Measurements from ENCODE around the gene LYVE1.

- no peak for TF ChIP-seq EZH2 (optimal IDR thresholded peaks at IDR 0.05; ENCODE audit: low read depth, low read length)
- TF ChIP-seq, protein P1, sequence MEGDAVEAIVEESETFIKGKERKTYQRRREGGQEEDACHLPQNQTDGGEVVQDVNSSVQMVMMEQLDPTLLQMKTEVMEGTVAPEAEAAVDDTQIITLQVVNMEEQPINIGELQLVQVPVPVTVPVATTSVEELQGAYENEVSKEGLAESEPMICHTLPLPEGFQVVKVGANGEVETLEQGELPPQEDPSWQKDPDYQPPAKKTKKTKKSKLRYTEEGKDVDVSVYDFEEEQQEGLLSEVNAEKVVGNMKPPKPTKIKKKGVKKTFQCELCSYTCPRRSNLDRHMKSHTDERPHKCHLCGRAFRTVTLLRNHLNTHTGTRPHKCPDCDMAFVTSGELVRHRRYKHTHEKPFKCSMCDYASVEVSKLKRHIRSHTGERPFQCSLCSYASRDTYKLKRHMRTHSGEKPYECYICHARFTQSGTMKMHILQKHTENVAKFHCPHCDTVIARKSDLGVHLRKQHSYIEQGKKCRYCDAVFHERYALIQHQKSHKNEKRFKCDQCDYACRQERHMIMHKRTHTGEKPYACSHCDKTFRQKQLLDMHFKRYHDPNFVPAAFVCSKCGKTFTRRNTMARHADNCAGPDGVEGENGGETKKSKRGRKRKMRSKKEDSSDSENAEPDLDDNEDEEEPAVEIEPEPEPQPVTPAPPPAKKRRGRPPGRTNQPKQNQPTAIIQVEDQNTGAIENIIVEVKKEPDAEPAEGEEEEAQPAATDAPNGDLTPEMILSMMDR (IDR thresholded peaks at IDR 0.05; ENCODE audit: low read length): no peak
- TF ChIP-seq EZH2phosphoT487 (IDR thresholded peaks at IDR 0.05; ENCODE audit: low read length): no peak
Observed at GRCh38 chr11:10576035-10576398, 7.6 kb upstream of the LYVE1 start.

Data from MM.1S (cell line).